GM23248 (cell line): Measurements from ENCODE around the gene WBP1. TPM values are rescaled to one million over a fixed set of nuclear protein-coding genes. Genes with fewer than 3 reads are reported as not detected.

ENCODE experiments used
- DNase-seq: peaks from one replicate; pipeline ENCODE4 v3.0.0-alpha.2; 2015
- H2AFZ ChIP-seq: fragments of 200-600 bp; sonication (generic); 2 replicates; pipeline ENCODE4 v1.6.1; 2016; ENCODE audit warnings: antibody characterized with exemption
- H3F3A ChIP-seq: fragments of 200-600 bp; sonication (generic); 2 replicates; pipeline ENCODE4 v1.6.1; 2016; ENCODE audit warnings: mild to moderate bottlenecking, antibody characterized with exemption, mixed run types; ENCODE audit not compliant: insufficient read depth
- H3K27ac ChIP-seq: fragments of 200-600 bp; sonication (generic); 2 replicates; pipeline ENCODE4 v1.5.1; 2016; ENCODE audit warnings: mild to moderate bottlenecking
- H3K27me3 ChIP-seq: fragments of 200-600 bp; sonication (generic); replicated peaks from 2 replicates; pipeline ENCODE4 v1.6.1; 2016; ENCODE audit warnings: mild to moderate bottlenecking; ENCODE audit not compliant: insufficient read depth
- H3K36me3 ChIP-seq: fragments of 200-600 bp; sonication (generic); 2 replicates; pipeline ENCODE4 v1.6.1; 2016; ENCODE audit warnings: low read depth, mild to moderate bottlenecking
- H3K4me1 ChIP-seq: fragments of 200-600 bp; sonication (generic); 2 replicates; pipeline ENCODE4 v1.6.1; 2016; ENCODE audit warnings: mild to moderate bottlenecking; ENCODE audit not compliant: insufficient read depth
- H3K4me2 ChIP-seq: fragments of 200-600 bp; sonication (generic); one replicate; pipeline ENCODE4 v1.6.1; 2016; ENCODE audit warnings: mild to moderate bottlenecking; ENCODE audit not compliant: unreplicated experiment
- H3K4me3 ChIP-seq: fragments of 200-600 bp; sonication (generic); 2 replicates; pipeline ENCODE4 v1.5.1; 2016; ENCODE audit warnings: mild to moderate bottlenecking
- H3K79me2 ChIP-seq: fragments of 200-600 bp; sonication (generic); 2 replicates; pipeline ENCODE4 v1.6.1; 2016; ENCODE audit warnings: mild to moderate bottlenecking; ENCODE audit not compliant: insufficient read depth
- H3K9ac ChIP-seq: fragments of 200-600 bp; sonication (generic); 2 replicates; pipeline ENCODE4 v1.6.1; 2016; ENCODE audit warnings: mild to moderate bottlenecking
- H3K9me2 ChIP-seq: fragments of 200-600 bp; sonication (generic); 2 replicates; pipeline ENCODE4 v1.6.1; 2016; ENCODE audit warnings: mixed run types, mild to moderate bottlenecking, moderate library complexity; ENCODE audit not compliant: insufficient read depth
- H3K9me3 ChIP-seq: fragments of 200-600 bp; sonication (generic); one replicate; pipeline ENCODE4 v1.6.1; 2017; ENCODE audit warnings: low read depth
- H4K20me1 ChIP-seq: fragments of 200-600 bp; sonication (generic); 2 replicates; pipeline ENCODE4 v1.6.0; 2016; ENCODE audit not compliant: insufficient read depth
- EZH2 ChIP-seq: fragments of 200-600 bp; sonication (generic); IDR thresholded peaks from 2 replicates; pipeline ENCODE4 v1.6.1; 2018; ENCODE audit warnings: antibody characterized with exemption, mild to moderate bottlenecking; ENCODE audit not compliant: insufficient read depth, poor library complexity, severe bottlenecking
- EZH2phosphoT487 ChIP-seq: fragments of 200-600 bp; sonication (generic); IDR thresholded peaks from 2 replicates; pipeline ENCODE4 v1.6.1; 2018; ENCODE audit warnings: antibody characterized with exemption, moderate library complexity, mild to moderate bottlenecking, low read depth; ENCODE audit not compliant: insufficient read depth
- WGBS, 2 experiments: methylation state at CpG; one replicate each; pipeline ENCODE4 v1.1.6; 2015 to 2017; ENCODE audit warnings: low lambda C conversion rate in 2 of 2, low coverage in 1 of 2; ENCODE audit errors: missing lambda C conversion rate in 2 of 2; 5-methylcytosine and 5-hydroxymethylcytosine counted together
- in situ Hi-C: fragments of 300-500 bp; cut with MboI; formaldehyde crosslinking; loops from 2 replicates; pipeline ENCODE4 v1.15.0; 2020
- polyA plus RNA-seq: library from polyadenylated mRNA; unstranded; fragments of >200 nt; fragmentation: Nextera tagmentation; extraction: Ambion mirVana; gene quantifications from 2 replicates; pipeline ENCODE4 v1.2.1, GENCODE V29; 2016
- total RNA-seq: library from RNA; depleted of rRNA; stranded (reverse); fragments of >200 nt; shearing (Covaris generic); gene quantifications from 2 replicates; pipeline ENCODE4 v1.2.3, GENCODE V29; 2014

Gene WBP1
- total and polyA plus RNA-seq, 2 experiments from 2014 or later = 47.1 to 58.7 TPM

DNA sequence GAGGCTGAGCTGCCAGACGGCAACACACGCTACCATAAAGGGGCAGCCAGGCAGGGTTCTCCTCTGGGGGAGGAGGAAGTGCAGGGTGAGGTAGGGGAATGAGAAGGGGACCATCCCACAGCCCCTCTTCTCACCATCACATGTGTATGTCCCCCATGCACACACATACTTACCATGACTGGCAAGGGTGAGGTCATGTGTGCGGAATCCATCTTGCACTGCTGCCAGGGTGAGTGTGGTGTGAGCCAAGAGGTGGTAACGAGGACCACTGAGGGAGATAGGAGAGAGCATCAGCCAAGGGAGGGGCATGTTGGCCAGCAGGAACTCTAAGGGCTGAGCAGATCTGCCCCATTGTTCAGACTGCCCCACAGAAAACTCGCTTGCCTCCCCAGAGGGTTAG lies 29.6 kb upstream of the WBP1 start:
- no peak for DNase-seq
- H2AFZ ChIP-seq = no peak overlapping the region
- H3K79me2 ChIP-seq = no peaks in the 10 kb centered on the region
- no peaks in the 10 kb centered on the region for H4K20me1 ChIP-seq
- H3K4me3 ChIP-seq = no peak overlapping the region
- TF ChIP-seq EZH2phosphoT487 = no peak
- no peaks in the 10 kb centered on the region for H3K4me1 ChIP-seq
- no peaks in the 10 kb centered on the region for H3K9me2 ChIP-seq
- no peaks in the 10 kb centered on the region for H3K27me3 ChIP-seq
- peaks cover 3% of the 10 kb centered on the region; the same call in 1 of the 2 replicates for H3K36me3 ChIP-seq
- no peak overlapping the region for H3K9ac ChIP-seq
- no peak overlapping the region for H3K4me2 ChIP-seq
- peaks cover 16% of the 10 kb centered on the region; the same call in 1 of the 2 replicates for H3F3A ChIP-seq
- in situ Hi-C loops = no loop called here
- WGBS, 2 experiments = 73 to 80% methylated on average over 5 of the region's 5 CpGs
- no peaks in the 10 kb centered on the region for H3K9me3 ChIP-seq
- no peak overlapping the region for H3K27ac ChIP-seq

DNA sequence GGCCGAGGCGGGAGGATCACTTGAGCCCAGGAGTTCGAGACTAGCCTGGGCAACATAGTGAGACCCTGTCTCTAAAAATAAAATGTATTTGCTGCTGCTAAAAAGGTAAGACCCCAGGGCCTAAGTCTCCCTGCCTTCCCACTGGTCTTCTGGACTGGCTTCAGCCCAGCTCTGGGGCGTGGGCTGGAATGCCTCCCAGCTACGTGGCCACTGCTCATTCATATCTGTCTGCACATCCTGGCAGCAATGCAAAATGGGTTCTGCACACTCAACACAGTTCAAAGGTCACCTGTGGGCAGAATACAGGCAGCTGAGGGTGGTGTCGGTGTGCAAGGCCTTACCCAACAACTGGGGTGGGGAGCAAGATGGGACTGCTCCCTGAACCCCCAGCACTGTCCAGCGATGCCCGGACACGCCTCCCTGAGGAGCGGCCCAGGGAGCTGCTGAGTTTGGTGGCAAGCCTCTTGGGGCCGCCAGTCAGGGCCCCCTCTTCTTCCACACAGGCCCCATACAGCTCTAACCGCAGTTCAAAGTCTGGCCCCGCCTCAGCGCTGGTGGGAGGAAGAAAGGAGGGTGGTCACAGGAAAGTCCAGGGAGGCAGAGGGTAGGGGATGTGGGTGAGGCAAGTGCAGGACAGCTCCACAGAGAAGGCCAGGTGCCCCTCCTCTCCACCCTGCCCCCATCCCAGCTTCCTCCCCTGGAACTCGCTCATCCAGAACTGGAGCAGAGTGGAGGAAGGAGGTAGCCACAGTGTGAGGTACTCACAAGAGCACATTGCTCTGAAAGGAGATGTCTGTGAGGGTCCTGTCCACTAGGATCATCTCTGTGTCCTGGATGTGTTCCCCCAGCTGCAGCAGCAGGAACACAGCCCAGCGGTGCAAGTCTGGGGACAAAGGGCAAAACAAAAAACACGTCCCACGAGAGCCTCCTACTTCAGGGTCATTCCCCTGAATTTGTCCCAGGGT lies 28.5 kb upstream of the WBP1 start:
- no peak for DNase-seq
- Histone ChIP-seq H3K4me1 (no peaks in the 10 kb centered on the region), H3K9me2 (no peaks in the 10 kb centered on the region), H2AFZ (no peak overlapping the region), H3K36me3 (peaks cover 3% of the 10 kb centered on the region; the same call in 1 of the 2 replicates), H3K4me3 (no peak overlapping the region), H3F3A (peaks cover 9% of the 10 kb centered on the region; the same call in 1 of the 2 replicates), H3K4me2 (no peak overlapping the region), H4K20me1 (no peaks in the 10 kb centered on the region), H3K9me3 (no peaks in the 10 kb centered on the region), H3K79me2 (no peaks in the 10 kb centered on the region), H3K27ac (no peak overlapping the region), H3K27me3 (no peaks in the 10 kb centered on the region), H3K9ac (no peak overlapping the region)
- TF ChIP-seq EZH2 (no peak), EZH2phosphoT487 (no peak)
- 94 to 96% methylated on average over 18 of the region's 18 CpGs for WGBS, 2 experiments
- in situ Hi-C loops = no loop called here

DNA sequence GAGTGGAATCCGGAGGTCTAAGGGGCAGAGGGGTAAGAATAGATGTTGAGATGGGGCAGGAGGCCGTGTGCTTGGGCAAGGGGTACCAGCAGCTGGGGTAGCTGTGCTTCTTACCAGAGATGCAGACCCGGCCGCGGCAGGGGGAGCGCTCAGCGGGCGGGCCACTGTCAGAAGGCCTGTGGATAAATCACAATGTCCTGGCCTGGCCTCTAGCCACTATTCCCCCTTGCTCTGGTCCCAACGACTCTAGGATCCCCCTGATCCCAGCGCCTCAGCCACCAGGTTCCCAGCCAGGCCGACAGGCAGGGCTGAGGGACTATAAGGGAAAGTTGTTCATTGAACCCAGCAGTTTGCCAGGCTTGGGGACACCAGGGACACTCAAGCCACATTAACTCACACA lies 27.7 kb upstream of the WBP1 start:
- Histone ChIP-seq H3F3A (peaks cover 9% of the 10 kb centered on the region; the same call in 1 of the 2 replicates), H3K27ac (no peak overlapping the region), H3K9me2 (no peaks in the 10 kb centered on the region), H4K20me1 (no peaks in the 10 kb centered on the region), H2AFZ (no peak overlapping the region), H3K79me2 (no peaks in the 10 kb centered on the region), H3K36me3 (peaks cover 3% of the 10 kb centered on the region; the same call in 1 of the 2 replicates), H3K4me2 (no peak overlapping the region), H3K27me3 (no peaks in the 10 kb centered on the region), H3K9ac (no peak overlapping the region), H3K4me3 (no peak overlapping the region), H3K4me1 (no peaks in the 10 kb centered on the region), H3K9me3 (no peaks in the 10 kb centered on the region)
- in situ Hi-C loops = no loop called here
- DNase-seq = no peak
- WGBS, 2 experiments = 87 to 90% methylated on average over 11 of the region's 11 CpGs
- TF ChIP-seq EZH2phosphoT487 (no peak), EZH2 (no peak)

DNA sequence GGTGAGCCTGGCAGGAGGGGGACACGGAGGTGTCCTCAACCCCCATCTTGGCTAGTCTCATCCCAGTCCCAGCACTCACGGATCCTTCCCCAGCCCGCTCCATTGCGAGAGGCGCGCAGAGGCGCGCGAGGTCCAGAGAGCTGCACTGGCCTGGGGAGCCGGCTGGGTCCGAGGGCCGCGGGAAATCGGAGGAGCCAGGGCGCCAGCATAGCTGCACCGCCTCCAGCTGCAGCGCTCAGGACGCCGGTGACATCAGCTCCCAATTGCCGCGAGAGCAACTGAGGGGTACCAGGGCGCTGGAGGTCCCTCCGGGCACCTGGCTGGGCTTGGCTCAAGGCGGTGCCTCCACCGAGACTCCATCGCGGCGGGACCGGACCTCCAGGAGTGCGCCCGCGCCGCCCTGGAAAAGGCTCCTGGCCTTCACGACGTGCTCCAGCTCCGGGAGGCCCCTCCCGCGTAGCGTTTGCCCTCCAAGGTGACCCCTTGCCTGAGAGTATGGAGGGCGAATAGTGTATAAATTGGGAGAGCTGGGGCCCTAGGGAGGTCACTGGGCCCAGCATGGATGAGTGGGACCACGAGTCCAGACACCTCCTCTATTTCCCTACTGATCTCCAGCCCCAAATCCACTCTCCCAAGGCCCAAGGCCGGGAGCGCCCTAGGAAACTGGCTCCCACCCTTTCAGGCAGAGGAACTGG lies 22.0 kb upstream of the WBP1 start:
- Histone ChIP-seq H3K4me2 (no peak overlapping the region), H3K36me3 (no peaks in the 10 kb centered on the region), H3K27ac (no peak overlapping the region), H3K9me2 (no peaks in the 10 kb centered on the region), H2AFZ (no peak overlapping the region), H3K9me3 (no peaks in the 10 kb centered on the region), H3K27me3 (no peaks in the 10 kb centered on the region), H3F3A (no peaks in the 10 kb centered on the region), H3K4me1 (no peaks in the 10 kb centered on the region; the same call in 1 of the 2 replicates), H3K9ac (no peak overlapping the region), H4K20me1 (no peaks in the 10 kb centered on the region), H3K4me3 (no peak overlapping the region), H3K79me2 (peaks cover 32% of the 10 kb centered on the region)
- 85 to 88% methylated on average over 28 to 42 of the region's 43 CpGs for WGBS, 2 experiments
- no peak for TF ChIP-seq EZH2
- no peak for TF ChIP-seq EZH2phosphoT487
- no peak for DNase-seq
- in situ Hi-C loops = no loop called here
